NT2/D1 (cell line): ENCODE data around the gene INSR.

Source experiments
- DNase-seq: peaks from one replicate; pipeline ENCODE4 v3.0.0-alpha.2; 2011; ENCODE audit warnings: low read depth, low spot score
- H3K27me3 ChIP-seq: 2 replicates; pipeline ENCODE4 v1.6.0; 2011; ENCODE audit warnings: mild to moderate bottlenecking; ENCODE audit not compliant: insufficient read length, insufficient read depth
- H3K36me3 ChIP-seq: 2 replicates; pipeline ENCODE4 v1.6.1; 2011; ENCODE audit warnings: mild to moderate bottlenecking, low read length, mixed read lengths; ENCODE audit not compliant: insufficient read depth, insufficient read length
- H3K4me1 ChIP-seq: 2 replicates; pipeline ENCODE4 v1.5.1; 2011; ENCODE audit not compliant: insufficient read depth, insufficient read length
- H3K4me3 ChIP-seq: 2 replicates; pipeline ENCODE4 v1.5.1; 2011; ENCODE audit warnings: low read depth; ENCODE audit not compliant: insufficient read length
- H3K9ac ChIP-seq: 2 replicates; pipeline ENCODE4 v1.6.0; 2011; ENCODE audit warnings: low read depth; ENCODE audit not compliant: insufficient read length
- H3K9me3 ChIP-seq: 2 replicates; pipeline ENCODE4 v1.5.1; 2011; ENCODE audit warnings: mild to moderate bottlenecking, low read length; ENCODE audit not compliant: insufficient read depth
- SUZ12 ChIP-seq: IDR thresholded peaks from 2 replicates; pipeline ENCODE4 v1.6.1; 2011; ENCODE audit not compliant: insufficient read length, insufficient read depth; ENCODE audit errors: extremely low read depth
- YY1 ChIP-seq: IDR thresholded peaks from 2 replicates; pipeline ENCODE4 v1.6.1; 2011; ENCODE audit not compliant: insufficient read length, insufficient read depth
- ZNF274 ChIP-seq: IDR thresholded peaks from 2 replicates; pipeline ENCODE4 v1.6.1; 2011; ENCODE audit warnings: mild to moderate bottlenecking, low read depth, low read length

INSR gene

GRCh38 chr19:7292950-7293761, 1.1 kb downstream of the INSR start:
- peaks cover 20% of the 10 kb centered on the region for H3K4me1 ChIP-seq
- no peaks in the 10 kb centered on the region for H3K9me3 ChIP-seq
- peak overlapping the region; percentile 80 for H3K4me3 ChIP-seq
- TF ChIP-seq ZNF274 (no peak), YY1 (no peak), SUZ12 (no peak)
- H3K9ac ChIP-seq, result peak overlapping the region; percentile 87
- no peaks in the 10 kb centered on the region for H3K36me3 ChIP-seq
- peaks cover 3% of the 10 kb centered on the region for H3K27me3 ChIP-seq
- DNase-seq, result no peak

GRCh38 chr19:7292352-7292949, 1.8 kb downstream of the INSR start:
- no peaks in the 10 kb centered on the region for H3K9me3 ChIP-seq
- DNase-seq, result no peak
- H3K4me3 ChIP-seq, result peak overlapping the region; percentile 80
- peaks cover 21% of the 10 kb centered on the region for H3K4me1 ChIP-seq
- no peaks in the 10 kb centered on the region for H3K36me3 ChIP-seq
- H3K27me3 ChIP-seq, result peaks cover 3% of the 10 kb centered on the region
- no peak for TF ChIP-seq SUZ12
- no peak for TF ChIP-seq ZNF274
- no peak for TF ChIP-seq YY1
- peak overlapping the region; percentile 46 for H3K9ac ChIP-seq

- Histone ChIP-seq H3K27me3 (no peaks in the 10 kb centered on the region), H3K4me1 (peaks cover 18% of the 10 kb centered on the region), H3K9ac (no peak overlapping the region), H3K36me3 (no peaks in the 10 kb centered on the region), H3K4me3 (no peak overlapping the region), H3K9me3 (no peaks in the 10 kb centered on the region)
- TF ChIP-seq YY1 (no peak), SUZ12 (no peak), ZNF274 (no peak)
- DNase-seq, result no peak
These were observed 5.2 kb downstream of the INSR start for GRCh38 chr19:7288977-7289376.

GRCh38 chr19:7288131-7288530, 6.1 kb downstream of the INSR start:
- no peak for TF ChIP-seq YY1
- TF ChIP-seq ZNF274, result no peak
- TF ChIP-seq SUZ12, result no peak
- DNase-seq, result no peak
- H3K9ac ChIP-seq, result no peak overlapping the region
- H3K36me3 ChIP-seq, result no peaks in the 10 kb centered on the region
- no peaks in the 10 kb centered on the region for H3K27me3 ChIP-seq
- peaks cover 18% of the 10 kb centered on the region for H3K4me1 ChIP-seq
- no peak overlapping the region for H3K4me3 ChIP-seq
- H3K9me3 ChIP-seq, result no peaks in the 10 kb centered on the region

GRCh38 chr19:7287722-7288121, 6.5 kb downstream of the INSR start:
- Histone ChIP-seq H3K4me3 (no peak overlapping the region), H3K9ac (no peak overlapping the region), H3K36me3 (no peaks in the 10 kb centered on the region), H3K9me3 (no peaks in the 10 kb centered on the region), H3K4me1 (peaks cover 14% of the 10 kb centered on the region), H3K27me3 (no peaks in the 10 kb centered on the region)
- no peak for TF ChIP-seq SUZ12
- no peak for TF ChIP-seq ZNF274
- no peak for TF ChIP-seq YY1
- DNase-seq, result no peak

GRCh38 chr19:7280940-7281666, 13.1 kb downstream of the INSR start:
- TF ChIP-seq ZNF274 (no peak), SUZ12 (no peak), YY1 (no peak)
- Histone ChIP-seq H3K27me3 (no peaks in the 10 kb centered on the region), H3K9ac (no peak overlapping the region), H3K9me3 (no peaks in the 10 kb centered on the region), H3K4me3 (no peak overlapping the region), H3K4me1 (no peaks in the 10 kb centered on the region), H3K36me3 (no peaks in the 10 kb centered on the region)
- DNase-seq, result no peak
